ENCODE measurements around the gene OAS2. TPM values are rescaled to one million over a fixed set of nuclear protein-coding genes. Genes with fewer than 3 reads are reported as not detected.

OAS2 gene
- total and polyA plus RNA-seq, 5 donors from 2014 or later, result 58.2 to 82.2 (median 77.9) TPM

DNA sequence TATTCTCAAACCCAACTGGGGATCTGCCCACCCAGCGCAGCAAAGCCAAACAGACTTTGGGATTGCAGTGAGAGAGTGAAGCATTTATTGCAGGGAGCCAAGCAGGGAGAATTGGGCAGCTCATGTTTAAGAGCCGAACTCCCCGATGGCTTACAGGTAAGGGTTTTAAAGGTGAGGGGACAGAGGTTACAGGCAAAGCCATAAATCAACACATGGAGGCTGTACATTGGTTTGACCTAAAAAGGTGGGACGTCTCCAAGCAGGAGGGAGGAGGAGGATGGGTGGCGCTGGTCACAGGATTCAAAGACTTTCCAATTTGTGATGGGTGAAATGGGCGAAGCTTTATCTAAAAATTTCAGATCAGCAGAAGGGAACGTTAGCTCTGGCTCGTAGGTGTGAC is 18.2 kb downstream of the OAS2 start:
- Histone ChIP-seq H3K27ac (ENCODE audit: insufficient read depth, low read length, poor library complexity, severe bottlenecking) (no peak overlapping the region), H3K4me3 (ENCODE audit: low read depth, low read length) (no peak overlapping the region), H3K27me3 (ENCODE audit: control insufficient read depth, insufficient read depth, low read length) (no peaks in the 10 kb centered on the region), H3K4me1 (ENCODE audit: control insufficient read depth, insufficient read depth, low read length, poor library complexity, severe bottlenecking) (peaks cover 3% of the 10 kb centered on the region), H3K9me3 (ENCODE audit: control insufficient read depth in 2 of 2, low read length in 2 of 2) (peaks cover 3 to 5% of the 10 kb centered on the region in 2 experiments), H3K36me3 (ENCODE audit: control insufficient read depth, insufficient read depth, low read length) (peaks cover 78% of the 10 kb centered on the region)
- Mint-ChIP-seq H3K27ac (no peak overlapping the region), H3K9me3 (peaks cover 0 to 6% (median 0%) of the 10 kb centered on the region in 7 donors), H3K4me1 (peaks cover 5 to 34% (median 12%) of the 10 kb centered on the region in 4 donors), H3K4me3 (no peak overlapping the region), H3K36me3 (peaks cover 74% of the 10 kb centered on the region), H3K27me3 (no peaks in the 10 kb centered on the region)
- ATAC-seq (ENCODE audit: low read depth in 2 of 2) (no peak), DNase-seq (no peak)

DNA sequence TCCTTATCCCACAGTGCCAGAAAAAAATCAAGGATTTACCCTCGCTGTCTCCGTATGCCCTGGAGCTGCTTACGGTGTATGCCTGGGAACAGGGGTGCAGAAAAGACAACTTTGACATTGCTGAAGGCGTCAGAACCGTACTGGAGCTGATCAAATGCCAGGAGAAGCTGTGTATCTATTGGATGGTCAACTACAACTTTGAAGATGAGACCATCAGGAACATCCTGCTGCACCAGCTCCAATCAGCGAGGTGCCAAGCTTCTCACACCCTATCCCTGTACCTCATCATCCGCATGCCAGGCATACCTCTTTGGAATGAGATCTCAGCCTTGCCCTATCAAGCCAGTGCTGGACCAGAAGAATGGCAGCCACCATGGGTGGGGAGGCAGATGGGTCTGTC is 19.2 kb downstream of the OAS2 start:
- Histone ChIP-seq H3K27ac (ENCODE audit: insufficient read depth, low read length, poor library complexity, severe bottlenecking) (no peak overlapping the region), H3K4me3 (ENCODE audit: low read depth, low read length) (no peak overlapping the region), H3K9me3 (ENCODE audit: control insufficient read depth in 2 of 2, low read length in 2 of 2) (peaks cover 2 to 5% of the 10 kb centered on the region in 2 experiments), H3K27me3 (ENCODE audit: control insufficient read depth, insufficient read depth, low read length) (no peaks in the 10 kb centered on the region), H3K36me3 (ENCODE audit: control insufficient read depth, insufficient read depth, low read length) (peaks cover 81% of the 10 kb centered on the region), H3K4me1 (ENCODE audit: control insufficient read depth, insufficient read depth, low read length, poor library complexity, severe bottlenecking) (peaks cover 3% of the 10 kb centered on the region)
- ATAC-seq (ENCODE audit: low read depth in 2 of 2) (no peak), DNase-seq (no peak)
- peak overlapping the region in 2 of 3 donors; percentile 9 to 69 for H3K27ac Mint-ChIP-seq
- H3K27me3 Mint-ChIP-seq, result no peaks in the 10 kb centered on the region
- peaks cover 5 to 34% (median 10%) of the 10 kb centered on the region in 4 donors for H3K4me1 Mint-ChIP-seq
- peaks cover 0 to 4% (median 0%) of the 10 kb centered on the region in 7 donors for H3K9me3 Mint-ChIP-seq
- no peak overlapping the region for H3K4me3 Mint-ChIP-seq
- peaks cover 64% of the 10 kb centered on the region for H3K36me3 Mint-ChIP-seq

DNA sequence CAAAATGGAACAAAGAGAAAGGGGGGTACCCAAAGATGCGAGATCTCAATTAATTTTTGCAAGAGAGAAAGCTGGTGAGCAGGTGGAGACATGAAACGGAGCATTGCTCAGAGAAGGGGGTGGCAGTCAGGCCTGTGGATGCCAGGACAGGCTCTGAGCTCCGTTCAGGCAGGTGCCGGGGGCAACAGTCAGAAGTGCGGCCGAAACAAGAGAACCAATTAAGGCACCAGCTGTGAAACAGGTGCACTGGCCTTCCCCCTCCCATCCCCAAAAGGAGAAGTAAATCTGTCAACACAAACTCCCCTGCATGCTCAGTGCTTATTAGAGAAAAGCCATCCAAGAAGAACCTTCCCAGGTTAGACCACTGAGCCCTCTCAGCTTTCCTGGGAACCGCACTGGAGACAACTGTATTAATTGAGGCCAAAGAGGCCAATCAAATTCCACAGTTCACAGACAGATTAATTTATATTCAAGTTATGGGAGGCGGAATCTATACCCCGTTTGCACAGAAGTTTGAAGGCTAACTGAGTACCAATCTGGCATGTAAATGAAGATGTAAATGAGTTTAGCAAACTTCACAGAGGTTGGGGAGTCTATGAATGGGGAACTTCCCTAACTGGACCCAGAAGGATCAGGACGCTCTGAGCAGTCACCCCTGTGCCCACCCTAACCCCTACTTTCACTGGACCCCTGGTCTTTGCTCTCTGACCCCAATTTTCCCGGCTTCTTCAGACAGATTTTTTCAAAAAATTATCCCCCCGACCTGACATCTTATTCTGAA is 20.9 kb downstream of the OAS2 start:
- Mint-ChIP-seq H3K4me3 (no peak overlapping the region), H3K4me1 (peaks cover 0 to 25% (median 5%) of the 10 kb centered on the region in 4 donors), H3K27me3 (no peaks in the 10 kb centered on the region), H3K9me3 (peaks cover 0 to 4% (median 0%) of the 10 kb centered on the region in 7 donors), H3K27ac (no peak overlapping the region), H3K36me3 (peaks cover 66% of the 10 kb centered on the region)
- H3K27me3 ChIP-seq (ENCODE audit: control insufficient read depth, insufficient read depth, low read length), result no peaks in the 10 kb centered on the region
- ATAC-seq (ENCODE audit: low read depth in 2 of 2), result no peak
- no peaks in the 10 kb centered on the region for H3K4me1 ChIP-seq (ENCODE audit: control insufficient read depth, insufficient read depth, low read length, poor library complexity, severe bottlenecking)
- peaks cover 92% of the 10 kb centered on the region for H3K36me3 ChIP-seq (ENCODE audit: control insufficient read depth, insufficient read depth, low read length)
- no peak for DNase-seq
- peaks cover 0 to 5% of the 10 kb centered on the region in 2 experiments for H3K9me3 ChIP-seq (ENCODE audit: control insufficient read depth in 2 of 2, low read length in 2 of 2)
- H3K27ac ChIP-seq (ENCODE audit: insufficient read depth, low read length, poor library complexity, severe bottlenecking), result no peak overlapping the region
- no peak overlapping the region for H3K4me3 ChIP-seq (ENCODE audit: low read depth, low read length)

DNA sequence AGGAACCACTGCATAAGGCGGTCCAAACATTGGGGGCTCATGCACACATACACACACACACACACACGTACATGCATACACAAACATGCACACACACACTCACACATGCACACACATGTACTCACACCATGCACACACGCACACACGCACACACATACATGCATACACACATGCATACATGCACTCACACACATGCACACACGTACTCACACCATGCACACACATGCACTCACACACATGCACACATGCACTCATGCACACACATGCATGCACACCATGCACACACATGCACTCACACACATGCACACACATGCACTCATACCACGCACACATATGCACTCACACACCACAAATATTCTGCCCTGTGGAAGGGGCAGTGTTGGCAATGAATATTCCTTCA is 22.1 kb downstream of the OAS2 start:
- Mint-ChIP-seq H3K36me3 (peaks cover 68% of the 10 kb centered on the region), H3K4me1 (peaks cover 0 to 20% (median 1%) of the 10 kb centered on the region in 4 donors), H3K27me3 (no peaks in the 10 kb centered on the region), H3K4me3 (no peak overlapping the region), H3K27ac (peak overlapping the region in 1 of 3 donors; percentile 23), H3K9me3 (peaks cover 0 to 4% (median 0%) of the 10 kb centered on the region in 7 donors)
- H3K4me1 ChIP-seq (ENCODE audit: control insufficient read depth, insufficient read depth, low read length, poor library complexity, severe bottlenecking), result no peaks in the 10 kb centered on the region
- no peak overlapping the region for H3K27ac ChIP-seq (ENCODE audit: insufficient read depth, low read length, poor library complexity, severe bottlenecking)
- no peak overlapping the region for H3K4me3 ChIP-seq (ENCODE audit: low read depth, low read length)
- ATAC-seq (ENCODE audit: low read depth in 2 of 2) (no peak), DNase-seq (no peak)
- H3K9me3 ChIP-seq (ENCODE audit: control insufficient read depth in 2 of 2, low read length in 2 of 2), result peaks cover 0 to 5% of the 10 kb centered on the region in 2 experiments
- H3K36me3 ChIP-seq (ENCODE audit: control insufficient read depth, insufficient read depth, low read length), result peaks cover 98% of the 10 kb centered on the region
- no peaks in the 10 kb centered on the region for H3K27me3 ChIP-seq (ENCODE audit: control insufficient read depth, insufficient read depth, low read length)

DNA sequence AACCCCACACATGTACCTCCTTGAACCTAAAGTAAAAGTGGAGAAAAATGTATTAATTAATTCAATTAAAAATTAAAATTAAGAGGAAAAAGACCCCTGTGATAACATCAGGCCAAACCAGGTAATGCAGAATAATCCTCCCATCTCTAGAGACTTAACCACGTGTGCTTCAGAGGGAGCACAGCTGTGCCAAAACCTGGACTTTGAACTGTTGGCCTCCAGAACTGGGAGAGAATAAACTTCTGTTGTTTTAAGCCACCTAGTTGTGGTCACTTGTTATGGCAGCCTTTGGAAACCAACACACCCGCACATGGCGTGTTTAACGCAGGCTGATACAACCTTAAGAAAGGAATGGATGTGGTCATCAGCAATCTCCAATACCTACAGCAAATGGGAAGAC is 23.8 kb downstream of the OAS2 start:
- Mint-ChIP-seq H3K27ac (peak overlapping the region in 1 of 3 donors; percentile 42), H3K4me1 (peaks cover 0 to 12% (median 1%) of the 10 kb centered on the region in 4 donors), H3K9me3 (peaks cover 0 to 4% (median 0%) of the 10 kb centered on the region in 7 donors), H3K36me3 (peaks cover 61% of the 10 kb centered on the region), H3K27me3 (no peaks in the 10 kb centered on the region), H3K4me3 (no peak overlapping the region)
- Histone ChIP-seq H3K4me3 (ENCODE audit: low read depth, low read length) (no peak overlapping the region), H3K4me1 (ENCODE audit: control insufficient read depth, insufficient read depth, low read length, poor library complexity, severe bottlenecking) (no peaks in the 10 kb centered on the region), H3K27me3 (ENCODE audit: control insufficient read depth, insufficient read depth, low read length) (no peaks in the 10 kb centered on the region), H3K36me3 (ENCODE audit: control insufficient read depth, insufficient read depth, low read length) (peaks cover 94% of the 10 kb centered on the region), H3K27ac (ENCODE audit: insufficient read depth, low read length, poor library complexity, severe bottlenecking) (no peak overlapping the region), H3K9me3 (ENCODE audit: control insufficient read depth in 2 of 2, low read length in 2 of 2) (peaks cover 0 to 5% of the 10 kb centered on the region in 2 experiments)
- DNase-seq, result no peak
- no peak for ATAC-seq (ENCODE audit: low read depth in 2 of 2)

DNA sequence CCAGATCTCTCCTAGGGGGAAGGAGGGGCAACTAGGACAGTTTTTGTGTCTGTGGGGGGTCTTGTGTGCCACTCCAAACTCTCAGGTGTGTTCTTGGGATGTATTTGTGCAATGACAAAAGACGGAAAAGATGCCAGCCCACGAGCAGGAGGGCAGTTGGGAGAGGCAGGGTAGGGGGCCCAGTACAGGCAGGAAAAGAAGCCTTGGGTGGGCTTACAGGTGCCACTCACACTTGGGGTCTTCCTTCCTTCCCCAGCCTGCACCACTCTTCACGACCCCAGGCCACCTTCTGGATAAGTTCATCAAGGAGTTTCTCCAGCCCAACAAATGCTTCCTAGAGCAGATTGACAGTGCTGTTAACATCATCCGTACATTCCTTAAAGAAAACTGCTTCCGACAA is 24.4 kb downstream of the OAS2 start:
- ATAC-seq (ENCODE audit: low read depth in 2 of 2) (no peak), DNase-seq (no peak)
- H3K27me3 ChIP-seq (ENCODE audit: control insufficient read depth, insufficient read depth, low read length), result no peaks in the 10 kb centered on the region
- H3K4me1 ChIP-seq (ENCODE audit: control insufficient read depth, insufficient read depth, low read length, poor library complexity, severe bottlenecking), result no peaks in the 10 kb centered on the region
- Mint-ChIP-seq H3K27me3 (no peaks in the 10 kb centered on the region), H3K27ac (peak overlapping the region in 1 of 3 donors; percentile 42), H3K9me3 (peaks cover 0 to 4% (median 0%) of the 10 kb centered on the region in 7 donors), H3K4me3 (no peak overlapping the region), H3K4me1 (peaks cover 0 to 6% (median 0%) of the 10 kb centered on the region in 4 donors), H3K36me3 (peaks cover 57% of the 10 kb centered on the region)
- no peak overlapping the region for H3K4me3 ChIP-seq (ENCODE audit: low read depth, low read length)
- H3K9me3 ChIP-seq (ENCODE audit: control insufficient read depth in 2 of 2, low read length in 2 of 2), result peaks cover 0 to 5% of the 10 kb centered on the region in 2 experiments
- no peak overlapping the region for H3K27ac ChIP-seq (ENCODE audit: insufficient read depth, low read length, poor library complexity, severe bottlenecking)
- H3K36me3 ChIP-seq (ENCODE audit: control insufficient read depth, insufficient read depth, low read length), result peaks cover 94% of the 10 kb centered on the region

DNA sequence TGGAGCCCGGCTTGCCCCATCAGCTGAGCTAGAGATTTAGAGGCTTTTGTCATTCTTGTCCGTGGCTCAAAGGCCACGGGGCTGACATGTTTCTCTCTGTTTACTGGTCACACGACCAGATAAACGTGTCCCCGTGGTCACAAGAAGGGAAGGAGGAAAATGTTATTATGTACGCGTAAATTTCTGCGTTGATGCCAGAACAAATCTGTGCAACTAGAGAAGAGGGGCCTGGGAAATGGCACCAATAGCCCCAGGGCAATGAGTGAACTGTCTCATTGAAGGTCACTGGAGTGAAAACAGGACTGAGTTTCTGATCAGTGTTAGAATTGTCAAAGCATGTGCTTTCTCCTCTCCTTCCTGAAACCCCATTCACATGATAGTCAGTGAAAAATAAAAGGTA is 25.3 kb downstream of the OAS2 start:
- Histone ChIP-seq H3K27ac (ENCODE audit: insufficient read depth, low read length, poor library complexity, severe bottlenecking) (no peak overlapping the region), H3K4me3 (ENCODE audit: low read depth, low read length) (no peak overlapping the region), H3K9me3 (ENCODE audit: control insufficient read depth in 2 of 2, low read length in 2 of 2) (peaks cover 0 to under 1% of the 10 kb centered on the region in 2 experiments), H3K4me1 (ENCODE audit: control insufficient read depth, insufficient read depth, low read length, poor library complexity, severe bottlenecking) (no peaks in the 10 kb centered on the region), H3K36me3 (ENCODE audit: control insufficient read depth, insufficient read depth, low read length) (peaks cover 93% of the 10 kb centered on the region), H3K27me3 (ENCODE audit: control insufficient read depth, insufficient read depth, low read length) (no peaks in the 10 kb centered on the region)
- peaks cover 54% of the 10 kb centered on the region for H3K36me3 Mint-ChIP-seq
- H3K9me3 Mint-ChIP-seq, result peaks cover 0 to 2% (median 0%) of the 10 kb centered on the region in 7 donors
- ATAC-seq (ENCODE audit: low read depth in 2 of 2) (no peak), DNase-seq (no peak)
- H3K4me3 Mint-ChIP-seq, result no peak overlapping the region
- H3K4me1 Mint-ChIP-seq, result peaks cover 0 to 5% (median 1%) of the 10 kb centered on the region in 4 donors
- H3K27me3 Mint-ChIP-seq, result no peaks in the 10 kb centered on the region
- H3K27ac Mint-ChIP-seq, result peak overlapping the region in 2 of 3 donors; percentile 38 to 51
